GM19463 (cell line): ENCODE measurements around the gene LAPTM5.

Experiments used
- ATAC-seq: cut with Tn5 transposase; IDR thresholded peaks from one replicate; pipeline ENCODE4 v1.9.1; 2021; ENCODE audit warnings: mild to moderate bottlenecking, moderate library complexity; ENCODE audit not compliant: unreplicated experiment

Gene LAPTM5

DNA sequence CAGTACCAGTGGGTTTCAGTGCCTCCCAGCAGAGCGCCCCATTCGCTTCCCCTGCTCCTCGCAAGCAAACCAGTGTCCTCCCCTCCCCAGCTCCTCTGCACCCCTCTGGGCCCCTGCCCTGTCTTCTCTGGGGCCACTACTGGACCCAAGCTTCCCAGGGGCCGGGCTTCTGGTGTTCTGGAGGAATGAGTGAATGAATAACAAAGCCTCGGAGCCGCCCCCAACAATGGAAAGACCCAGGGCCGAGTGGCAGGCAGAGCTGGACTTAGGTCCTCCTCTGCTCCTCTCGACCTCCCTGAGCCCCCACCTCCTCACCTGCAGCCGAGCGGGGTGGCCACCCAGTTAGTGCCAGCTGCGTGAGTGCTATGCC is 71.8 kb downstream of the LAPTM5 start:
- ATAC-seq, result no peak

GRCh38 chr1:30684881-30685795 is 72.4 kb downstream of the LAPTM5 start:
- ATAC-seq, result no peak

DNA sequence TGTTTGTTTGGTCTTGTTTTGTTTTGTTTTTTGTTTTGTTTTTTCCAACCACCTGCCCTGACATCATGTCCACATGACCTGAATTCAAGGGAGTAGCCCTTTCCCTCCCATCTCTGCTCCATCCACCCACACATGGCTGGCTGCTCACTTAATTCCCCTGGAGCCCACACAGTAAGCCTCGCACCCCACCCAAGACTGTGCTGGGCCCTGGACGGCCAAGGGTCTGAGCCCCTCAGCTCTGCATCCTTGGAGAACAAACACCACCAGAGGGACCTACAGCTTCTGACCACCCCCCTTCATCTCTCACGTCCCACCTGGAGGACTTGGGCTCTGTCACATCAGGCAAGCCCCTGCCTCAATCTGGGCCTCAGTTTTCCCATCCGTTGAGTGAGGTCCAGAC is 73.3 kb downstream of the LAPTM5 start:
- no peak for ATAC-seq

DNA sequence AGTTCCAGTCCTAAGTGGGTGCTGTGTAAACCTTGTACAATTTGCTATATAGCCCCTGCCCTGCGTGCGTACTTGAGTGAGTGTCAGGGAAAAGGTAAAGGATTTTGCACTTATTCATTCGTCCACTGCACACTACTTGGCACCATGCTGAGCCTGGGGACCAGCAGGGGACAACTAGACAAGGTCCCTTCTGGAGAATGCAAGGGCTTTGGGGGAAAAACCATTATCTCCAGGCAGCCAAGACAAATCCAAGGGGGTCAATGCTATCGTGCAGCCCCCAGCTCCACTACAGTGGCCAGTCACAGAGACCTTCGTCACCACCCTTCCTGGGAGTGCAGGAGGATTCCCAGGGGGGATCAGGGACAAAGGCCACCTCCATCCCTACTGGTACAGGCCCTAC is 73.9 kb downstream of the LAPTM5 start:
- ATAC-seq, result no peak
